Right atrium auricular region (tissue), 2 donors: ENCODE results near the gene RPN2. TPM values are rescaled to one million over a fixed set of nuclear protein-coding genes. Genes with fewer than 3 reads are reported as not detected.

Source experiments
- DNase-seq: peaks from one replicate; pipeline ENCODE4 v3.0.0-alpha.2; 2019; ENCODE audit warnings: low spot score
- H3K27ac ChIP-seq, 2 donors: fragments of 200-600 bp; sonication (generic); 1 replicate in 1 of 2; 2 replicates in 1 of 2; pipeline ENCODE4 v1.5.1; 2016 to 2019
- H3K27me3 ChIP-seq, 2 donors: fragments of 200-600 bp; sonication (generic); one replicate each; pipeline versions ENCODE4 v1.5.1 to v1.6.0; 2017 to 2019
- H3K36me3 ChIP-seq: fragments of 200-600 bp; sonication (generic); one replicate; pipeline ENCODE4 v1.5.1; 2016
- H3K4me1 ChIP-seq, 2 donors: fragments of 200-600 bp; sonication (generic); one replicate each; pipeline versions ENCODE4 v1.5.1 to v1.6.0; 2017 to 2019
- H3K4me3 ChIP-seq, 2 donors: fragments of 200-600 bp; sonication (generic); 1 replicate in 1 of 2; 2 replicates in 1 of 2; pipeline ENCODE4 v1.5.1; 2017 to 2019; ENCODE audit warnings: mild to moderate bottlenecking in 1 of 2, moderate library complexity in 1 of 2
- H3K9me3 ChIP-seq, 2 donors: fragments of 200-600 bp; sonication (generic); one replicate each; pipeline ENCODE4 v1.5.1; 2019
- CTCF ChIP-seq, 2 donors: fragments of 200-600 bp; sonication (generic); IDR thresholded peaks; one replicate each; pipeline ENCODE4 v1.5.1; 2019; ENCODE audit warnings: antibody characterized with exemption in 2 of 2
- total RNA-seq, 2 donors: library from RNA; depleted of rRNA; stranded (reverse); fragments of >200 nt; gene quantifications; one replicate each; pipeline ENCODE4 v1.1.0, GENCODE V29; 2016

RPN2 gene
- total RNA-seq, 2 donors from 2014 or later = 126 to 129 TPM

GRCh38 chr20:37219751-37220668, 40.9 kb downstream of the RPN2 start:
- Histone ChIP-seq H3K36me3 (peaks cover 45% of the 10 kb centered on the region), H3K27ac (no peak overlapping the region), H3K27me3 (no peaks in the 10 kb centered on the region), H3K4me3 (no peak overlapping the region), H3K4me1 (peaks cover 0 to 9% of the 10 kb centered on the region in 2 donors), H3K9me3 (no peaks in the 10 kb centered on the region)
- DNase-seq = no peak
- no peak for TF ChIP-seq CTCF (IDR thresholded peaks at IDR 0.05)

- Histone ChIP-seq H3K27ac (no peak overlapping the region), H3K27me3 (no peaks in the 10 kb centered on the region), H3K4me1 (peaks cover 0 to 9% of the 10 kb centered on the region in 2 donors), H3K4me3 (no peak overlapping the region), H3K36me3 (peaks cover 48% of the 10 kb centered on the region), H3K9me3 (no peaks in the 10 kb centered on the region)
- no peak for TF ChIP-seq CTCF (IDR thresholded peaks at IDR 0.05)
- no peak for DNase-seq
These were observed 41.6 kb downstream of the RPN2 start for GRCh38 chr20:37220731-37221130.

DNA sequence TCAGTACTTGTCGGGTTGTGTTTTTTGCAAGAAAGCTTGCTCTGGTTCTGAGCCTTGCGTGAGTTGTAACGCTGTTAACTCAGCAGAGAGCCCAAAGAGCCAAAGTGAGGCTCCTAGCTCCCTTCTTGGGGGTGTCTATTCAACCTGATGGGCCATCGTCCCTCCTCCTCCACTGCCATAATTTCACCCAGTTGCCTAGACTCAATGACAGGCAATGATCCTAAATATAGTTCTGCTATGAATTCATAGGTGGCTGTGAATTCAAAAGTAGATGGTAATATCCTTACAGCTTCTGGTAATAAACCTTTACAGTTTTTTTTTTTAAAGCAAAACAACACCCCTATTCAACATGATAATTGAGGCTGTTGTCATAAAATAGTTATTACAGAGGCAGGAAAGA, 43.0 kb downstream of the RPN2 start:
- H3K27me3 ChIP-seq = no peaks in the 10 kb centered on the region
- no peak for DNase-seq
- peaks cover 0 to 19% of the 10 kb centered on the region in 2 donors for H3K4me1 ChIP-seq
- no peak for TF ChIP-seq CTCF (IDR thresholded peaks at IDR 0.05)
- no peaks in the 10 kb centered on the region for H3K9me3 ChIP-seq
- peaks cover 48% of the 10 kb centered on the region for H3K36me3 ChIP-seq
- no peak overlapping the region for H3K4me3 ChIP-seq
- no peak overlapping the region for H3K27ac ChIP-seq

- Histone ChIP-seq H3K9me3 (no peaks in the 10 kb centered on the region), H3K36me3 (peaks cover 42% of the 10 kb centered on the region), H3K27ac (no peak overlapping the region), H3K27me3 (no peaks in the 10 kb centered on the region), H3K4me3 (no peak overlapping the region), H3K4me1 (peaks cover 0 to 28% of the 10 kb centered on the region in 2 donors)
- TF ChIP-seq CTCF (IDR thresholded peaks at IDR 0.05) = no peak
- no peak for DNase-seq
These were observed 43.9 kb downstream of the RPN2 start for GRCh38 chr20:37223053-37223452.

DNA sequence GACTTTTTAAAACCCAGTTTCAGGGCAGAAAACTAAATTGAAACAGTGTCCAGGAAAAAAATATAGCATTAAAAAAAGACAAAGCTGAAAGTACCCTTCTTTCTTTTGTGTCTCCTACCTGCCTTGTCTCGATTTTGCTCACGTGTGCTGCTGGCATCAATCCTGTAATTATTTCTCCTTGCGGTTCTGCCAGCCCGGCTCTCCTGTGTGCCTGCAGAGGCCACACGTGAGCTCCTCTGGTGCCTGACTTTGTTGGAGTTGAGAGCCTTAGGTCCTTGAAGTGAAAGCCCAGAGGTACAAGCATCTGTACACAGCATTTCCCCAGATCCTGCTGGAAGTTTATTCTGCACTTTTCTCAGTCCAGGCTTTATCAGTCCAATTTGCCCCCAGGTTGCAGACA, 46.0 kb downstream of the RPN2 start:
- TF ChIP-seq CTCF (IDR thresholded peaks at IDR 0.05) = no peak
- Histone ChIP-seq H3K27me3 (no peaks in the 10 kb centered on the region), H3K36me3 (peaks cover 47% of the 10 kb centered on the region), H3K27ac (no peak overlapping the region), H3K9me3 (no peaks in the 10 kb centered on the region), H3K4me1 (peaks cover 0 to 44% of the 10 kb centered on the region in 2 donors), H3K4me3 (no peak overlapping the region)
- no peak for DNase-seq
